HS-27A (cell line): Measurements from ENCODE around the gene RAPGEF1.

Experiments
- DNase-seq: peaks from one replicate; pipeline ENCODE4 v3.0.0-alpha.2; 2012; ENCODE audit warnings: low read depth, missing footprints

The RAPGEF1 gene

GRCh38 chr9:131587906-131588305 lies 152.0 kb downstream of the RAPGEF1 start:
- no peak for DNase-seq

GRCh38 chr9:131587331-131587730 lies 152.5 kb downstream of the RAPGEF1 start:
- no peak for DNase-seq

GRCh38 chr9:131585375-131585774 lies 154.5 kb downstream of the RAPGEF1 start:
- no peak for DNase-seq

GRCh38 chr9:131584858-131585257 lies 155.0 kb downstream of the RAPGEF1 start:
- no peak for DNase-seq

GRCh38 chr9:131583836-131584555 lies 155.9 kb downstream of the RAPGEF1 start:
- no peak for DNase-seq

GRCh38 chr9:131583337-131583645 lies 156.6 kb downstream of the RAPGEF1 start:
- DNase-seq, result no peak

GRCh38 chr9:131582466-131583336 lies 157.2 kb downstream of the RAPGEF1 start:
- no peak for DNase-seq

GRCh38 chr9:131582056-131582455 lies 157.8 kb downstream of the RAPGEF1 start:
- no peak for DNase-seq

- no peak for DNase-seq
Measured at GRCh38 chr9:131580358-131580757, 159.5 kb downstream of the RAPGEF1 start.

GRCh38 chr9:131579789-131580211 lies 160.1 kb downstream of the RAPGEF1 start:
- DNase-seq, result no peak

GRCh38 chr9:131578731-131579504 lies 161.0 kb downstream of the RAPGEF1 start:
- no peak for DNase-seq

GRCh38 chr9:131578021-131578420 lies 161.9 kb downstream of the RAPGEF1 start:
- DNase-seq, result no peak

- DNase-seq, result no peak
Measured at GRCh38 chr9:131577005-131578000, 162.6 kb downstream of the RAPGEF1 start.

GRCh38 chr9:131575946-131576853 lies 163.7 kb downstream of the RAPGEF1 start:
- DNase-seq, result no peak

- no peak for DNase-seq
Measured at GRCh38 chr9:131574730-131575640, 164.9 kb downstream of the RAPGEF1 start.

- no peak for DNase-seq
Measured at GRCh38 chr9:131567910-131568309, 172.0 kb downstream of the RAPGEF1 start.

- no peak for DNase-seq
Measured at GRCh38 chr9:131566158-131566557, 173.7 kb downstream of the RAPGEF1 start.

GRCh38 chr9:131565369-131565768 lies 174.5 kb downstream of the RAPGEF1 start:
- no peak for DNase-seq
